A673 (cell line): ENCODE measurements around the gene TEX13A. TPM values are rescaled to one million over a fixed set of nuclear protein-coding genes. Genes with fewer than 3 reads are reported as not detected.
"Not testable (repeated sequence)": the region's sequence is repeated elsewhere in the genome, so short reads cannot be mapped to it uniquely, and the experiment has no call there.

ENCODE experiments used
- BruUV-seq: library from RNA; stranded (reverse); fragments of 400-500 nt; replicated peaks from 2 replicates; lab custom pipeline; 2021; lab: Mats Ljungman, UMichigan
- CTCF ChIA-PET: fragments of 300-600 bp; sonication (Branson Sonifier 250); formaldehyde crosslinking; loops from one replicate; lab custom pipeline; 2022; ENCODE audit warnings: antibody characterized with exemption; lab: Charles Lee
- POLR2A ChIA-PET: fragments of 300-600 bp; sonication (Branson Sonifier 250); formaldehyde crosslinking; loops from one replicate; lab custom pipeline; 2022; ENCODE audit warnings: antibody characterized with exemption; ENCODE audit not compliant: low non-redundant PET; lab: Charles Lee
- DNase-seq: peaks from one replicate; pipeline ENCODE4 v3.0.0-alpha.2; 2015; ENCODE audit warnings: low spot score
- H3K27ac ChIP-seq: fragments of 200-600 bp; sonication (generic); 2 replicates; pipeline ENCODE4 v1.5.1; 2016; ENCODE audit warnings: mixed run types, low read depth, mild to moderate bottlenecking, mixed read lengths, antibody characterized with exemption, low read length; ENCODE audit not compliant: poor library complexity, severe bottlenecking
- H3K27me3 ChIP-seq: fragments of 200-600 bp; sonication (generic); replicated peaks from 2 replicates; pipeline ENCODE4 v1.6.1; 2017; ENCODE audit warnings: mixed run types, low read depth, mild to moderate bottlenecking, mixed read lengths, antibody characterized with exemption, low read length; ENCODE audit not compliant: insufficient read depth, poor library complexity
- H3K36me3 ChIP-seq: fragments of 200-600 bp; sonication (generic); 2 replicates; pipeline ENCODE4 v1.6.1; 2016; ENCODE audit warnings: mixed run types, mild to moderate bottlenecking, mixed read lengths, antibody characterized with exemption, low read length; ENCODE audit not compliant: insufficient read depth, poor library complexity, severe bottlenecking
- H3K4me1 ChIP-seq: fragments of 200-600 bp; sonication (generic); 2 replicates; pipeline ENCODE4 v1.6.1; 2017; ENCODE audit warnings: mixed run types, mild to moderate bottlenecking, mixed read lengths, antibody characterized with exemption, low read length; ENCODE audit not compliant: insufficient read depth, poor library complexity, severe bottlenecking
- H3K4me3 ChIP-seq: fragments of 200-600 bp; sonication (generic); 2 replicates; pipeline ENCODE4 v1.5.1; 2016; ENCODE audit warnings: low read depth, mixed run types, mild to moderate bottlenecking, mixed read lengths, low read length; ENCODE audit not compliant: poor library complexity, severe bottlenecking
- H3K9me3 ChIP-seq: fragments of 200-600 bp; sonication (generic); 2 replicates; pipeline ENCODE4 v1.6.1; 2016; ENCODE audit warnings: mixed run types, low read depth, mild to moderate bottlenecking, mixed read lengths, antibody characterized with exemption, low read length; ENCODE audit not compliant: poor library complexity, severe bottlenecking
- EZH2 ChIP-seq: fragments of 200-600 bp; sonication (generic); IDR thresholded peaks from 2 replicates; pipeline ENCODE4 v1.6.1; 2017; ENCODE audit warnings: borderline replicate concordance, low read depth, mild to moderate bottlenecking, mixed read lengths, antibody characterized with exemption, low read length; ENCODE audit not compliant: poor library complexity, severe bottlenecking
- intact Hi-C: fragments of 100-400 bp; cut with micrococcal nuclease; formaldehyde crosslinking; loops from one replicate; pipeline ENCODE4 v1.10.0; 2022; ENCODE audit not compliant: unreplicated experiment
- total RNA-seq: library from RNA; stranded (reverse); gene quantifications from 2 replicates; pipeline ENCODE4 v1.2.3, GENCODE V29; 2021
- TF ChIP-seq, protein P1 (sequence below): fragments of 300-800, 200-600 bp; sonication (generic); conservative IDR thresholded peaks from 2 replicates; pipeline ENCODE4 v1.5.1; 2017; ENCODE audit warnings: low read depth, mild to moderate bottlenecking, antibody characterized with exemption, low read length, moderate library complexity, mixed read lengths

TEX13A gene
- total RNA-seq, 1 experiment from 2014 or later, result not detected

DNA sequence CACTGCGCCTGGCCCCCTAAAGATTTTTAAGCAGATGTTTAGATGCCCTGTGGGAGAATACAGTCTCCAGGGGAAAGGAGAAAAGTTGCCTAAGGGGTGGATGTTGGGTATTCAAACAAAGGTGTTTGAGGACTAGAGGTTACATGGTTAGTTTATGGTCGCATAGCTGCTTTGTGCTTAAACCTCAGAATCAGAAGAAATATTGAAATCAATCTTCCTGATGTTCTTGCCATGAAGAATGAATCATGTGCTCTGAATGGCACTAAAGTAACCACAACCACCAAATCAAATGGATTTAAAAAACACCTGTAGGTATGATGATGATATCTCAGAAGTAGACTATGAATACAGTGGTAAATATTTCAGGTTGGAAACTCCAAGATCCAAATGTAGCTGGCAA, 42.7 kb upstream of the TEX13A start:
- POLR2A ChIA-PET, result no interaction called here
- CTCF ChIA-PET, result interaction anchor here (0.7 kb wide), 1 partner anchor 228 kb away, joined by 4 read pairs; no protein-coding TSS in a partner anchor
- Histone ChIP-seq H3K4me1 (no peaks in the 10 kb centered on the region), H3K27me3 (no peaks in the 10 kb centered on the region), H3K9me3 (no peaks in the 10 kb centered on the region), H3K27ac (no peak overlapping the region), H3K4me3 (no peak overlapping the region), H3K36me3 (no peaks in the 10 kb centered on the region)
- TF ChIP-seq, protein P1, sequence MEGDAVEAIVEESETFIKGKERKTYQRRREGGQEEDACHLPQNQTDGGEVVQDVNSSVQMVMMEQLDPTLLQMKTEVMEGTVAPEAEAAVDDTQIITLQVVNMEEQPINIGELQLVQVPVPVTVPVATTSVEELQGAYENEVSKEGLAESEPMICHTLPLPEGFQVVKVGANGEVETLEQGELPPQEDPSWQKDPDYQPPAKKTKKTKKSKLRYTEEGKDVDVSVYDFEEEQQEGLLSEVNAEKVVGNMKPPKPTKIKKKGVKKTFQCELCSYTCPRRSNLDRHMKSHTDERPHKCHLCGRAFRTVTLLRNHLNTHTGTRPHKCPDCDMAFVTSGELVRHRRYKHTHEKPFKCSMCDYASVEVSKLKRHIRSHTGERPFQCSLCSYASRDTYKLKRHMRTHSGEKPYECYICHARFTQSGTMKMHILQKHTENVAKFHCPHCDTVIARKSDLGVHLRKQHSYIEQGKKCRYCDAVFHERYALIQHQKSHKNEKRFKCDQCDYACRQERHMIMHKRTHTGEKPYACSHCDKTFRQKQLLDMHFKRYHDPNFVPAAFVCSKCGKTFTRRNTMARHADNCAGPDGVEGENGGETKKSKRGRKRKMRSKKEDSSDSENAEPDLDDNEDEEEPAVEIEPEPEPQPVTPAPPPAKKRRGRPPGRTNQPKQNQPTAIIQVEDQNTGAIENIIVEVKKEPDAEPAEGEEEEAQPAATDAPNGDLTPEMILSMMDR, result no peak
- no peak for TF ChIP-seq EZH2
- BruUV-seq, result no TSS peak
- intact Hi-C loops, result no loop called here
- DNase-seq, result no peak

DNA sequence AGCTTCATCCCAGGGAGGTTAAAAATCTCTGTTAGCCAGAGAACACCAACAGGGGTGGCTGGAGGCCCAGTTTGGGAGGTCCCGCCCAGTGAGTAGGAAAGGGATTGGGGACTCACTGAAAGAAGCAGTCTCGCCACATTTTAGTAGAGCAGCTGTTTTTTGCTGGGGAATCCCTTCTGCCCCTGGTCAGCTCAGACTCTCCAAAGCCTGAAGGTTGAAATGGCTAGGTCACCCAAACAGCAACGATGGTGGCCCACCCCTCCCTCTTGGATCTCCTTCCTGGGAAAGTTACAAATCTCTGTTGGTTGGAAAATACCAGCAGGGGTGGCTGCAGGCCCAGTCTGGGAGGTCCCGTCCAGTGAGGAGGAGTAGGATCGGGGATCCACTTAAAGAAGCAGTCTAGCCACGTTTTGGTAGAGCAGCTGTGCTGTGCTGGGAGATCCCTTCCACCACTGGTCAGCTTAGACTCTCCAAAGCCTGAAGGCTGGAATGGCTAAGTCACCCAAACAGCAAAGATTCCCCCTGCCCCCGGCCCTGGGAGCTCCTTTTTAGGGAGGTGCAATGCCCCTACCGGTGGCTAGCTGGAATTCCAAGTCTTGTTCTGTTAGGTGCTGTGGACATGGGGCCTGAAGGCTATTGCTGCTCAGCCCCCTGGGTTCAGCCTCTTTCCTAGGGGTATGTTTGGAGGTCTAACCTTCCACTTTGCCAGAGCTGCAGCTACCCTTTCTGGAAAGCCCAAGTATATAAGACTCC, 40.0 kb upstream of the TEX13A start:
- no peaks in the 10 kb centered on the region for H3K9me3 ChIP-seq
- BruUV-seq, result no TSS peak
- TF ChIP-seq, protein P1, result no peak
- TF ChIP-seq EZH2, result no peak

DNA sequence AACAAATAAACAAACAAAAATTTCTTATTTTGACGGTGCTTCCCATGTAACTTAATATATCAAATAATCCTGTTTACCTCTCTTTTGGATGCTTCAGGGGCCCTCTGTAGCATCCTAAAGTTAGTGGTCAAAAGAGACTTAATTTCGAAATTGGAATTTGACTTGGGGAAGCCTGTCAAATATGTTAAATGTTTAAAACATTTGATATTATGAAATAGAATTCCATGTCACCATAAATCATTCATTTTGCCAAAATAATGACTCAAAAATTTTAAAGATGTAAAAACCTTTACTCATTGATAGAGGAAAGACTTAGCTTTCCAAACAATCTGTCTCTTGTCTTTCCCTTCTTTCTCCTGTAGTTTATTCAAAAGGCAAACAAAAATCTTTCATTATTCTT, 20.6 kb upstream of the TEX13A start:
- TF ChIP-seq, protein P1, result no peak
- no peak for TF ChIP-seq EZH2
- Histone ChIP-seq H3K27me3 (no peaks in the 10 kb centered on the region), H3K4me3 (no peak overlapping the region), H3K4me1 (no peaks in the 10 kb centered on the region), H3K36me3 (no peaks in the 10 kb centered on the region), H3K27ac (no peak overlapping the region), H3K9me3 (peaks cover 5% of the 10 kb centered on the region)
- no peak for DNase-seq
- BruUV-seq, result no TSS peak
- CTCF ChIA-PET, result no interaction called here
- intact Hi-C loops, result no loop called here
- POLR2A ChIA-PET, result no interaction called here

More for the DNA sequence above, 40.0 kb upstream of the TEX13A start:
- Histone ChIP-seq H3K27me3 (no peaks in the 10 kb centered on the region), H3K4me3 (no peak overlapping the region), H3K4me1 (no peaks in the 10 kb centered on the region), H3K27ac (no peak overlapping the region), H3K36me3 (no peaks in the 10 kb centered on the region)
- CTCF ChIA-PET, result no interaction called here
- intact Hi-C loops, result no loop called here
- no peak for DNase-seq
- POLR2A ChIA-PET, result no interaction called here

DNA sequence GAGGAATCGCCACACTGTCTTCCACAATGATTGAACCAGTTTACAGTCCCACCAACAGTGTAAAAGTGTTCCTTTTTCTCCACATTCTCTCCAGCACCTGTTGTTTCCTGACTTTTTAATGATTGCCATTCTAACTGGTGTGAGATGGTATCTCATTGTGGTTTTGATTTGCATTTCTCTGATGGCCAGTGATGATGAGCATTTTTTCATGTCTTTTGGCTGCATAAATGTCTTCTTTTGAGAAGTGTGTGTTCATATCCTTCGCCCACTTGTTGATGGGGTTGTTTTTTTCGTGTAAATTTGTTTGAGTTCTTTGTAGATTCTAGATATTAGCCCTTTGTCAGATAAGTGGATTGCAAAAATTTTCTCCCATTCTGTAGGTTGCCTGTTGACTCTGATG, 16.9 kb upstream of the TEX13A start:
- H3K9me3 ChIP-seq, H3K27me3 ChIP-seq, intact Hi-C loops, H3K27ac ChIP-seq, H3K4me1 ChIP-seq, H3K36me3 ChIP-seq, BruUV-seq, DNase-seq, H3K4me3 ChIP-seq, CTCF ChIA-PET, POLR2A ChIA-PET: not testable (repeated sequence)
